Ishikawa (cell line): ENCODE measurements around the gene FARS2.

ENCODE experiments used
- CEBPB ChIP-seq: IDR thresholded peaks from 2 replicates; pipeline ENCODE4 v1.6.1; 2012
- CREB1 ChIP-seq: IDR thresholded peaks from 2 replicates; pipeline ENCODE4 v1.6.1; 2012; ENCODE audit warnings: low read depth
- EGR1 ChIP-seq: IDR thresholded peaks from 2 replicates; pipeline ENCODE4 v1.6.1; 2012
- EP300 ChIP-seq: IDR thresholded peaks from 2 replicates; pipeline ENCODE4 v1.6.1; 2012; ENCODE audit warnings: borderline replicate concordance
- FOXM1 ChIP-seq: IDR thresholded peaks from 2 replicates; pipeline ENCODE4 v1.6.1; 2012; ENCODE audit warnings: low read depth, borderline replicate concordance
- NFIC ChIP-seq: IDR thresholded peaks from 2 replicates; pipeline ENCODE4 v1.6.1; 2012
- RAD21 ChIP-seq: IDR thresholded peaks from 2 replicates; pipeline ENCODE4 v1.6.1; 2012; ENCODE audit warnings: low read depth
- TAF1 ChIP-seq: IDR thresholded peaks from 2 replicates; pipeline ENCODE4 v1.6.1; 2012; ENCODE audit warnings: low read depth, mild to moderate bottlenecking
- TCF12 ChIP-seq: IDR thresholded peaks from 2 replicates; pipeline ENCODE4 v1.6.1; 2012; ENCODE audit warnings: low read depth
- TEAD4 ChIP-seq: IDR thresholded peaks from 2 replicates; pipeline ENCODE4 v1.6.1; 2012
- YY1 ChIP-seq: IDR thresholded peaks from 2 replicates; pipeline ENCODE4 v1.6.1; 2012; ENCODE audit warnings: low read depth
- ZBTB7A ChIP-seq: IDR thresholded peaks from 2 replicates; pipeline ENCODE4 v1.6.1; 2012; ENCODE audit warnings: low read depth
- TF ChIP-seq, protein P1 (sequence below): IDR thresholded peaks from 2 replicates; pipeline ENCODE4 v1.6.1; 2012
- TF ChIP-seq, protein P2 (sequence below): IDR thresholded peaks from 2 replicates; pipeline ENCODE4 v1.6.1; 2012
- TF ChIP-seq, protein P3 (sequence below): IDR thresholded peaks from 2 replicates; pipeline ENCODE4 v1.6.1; 2012; ENCODE audit warnings: low read depth, mild to moderate bottlenecking

The FARS2 gene

DNA sequence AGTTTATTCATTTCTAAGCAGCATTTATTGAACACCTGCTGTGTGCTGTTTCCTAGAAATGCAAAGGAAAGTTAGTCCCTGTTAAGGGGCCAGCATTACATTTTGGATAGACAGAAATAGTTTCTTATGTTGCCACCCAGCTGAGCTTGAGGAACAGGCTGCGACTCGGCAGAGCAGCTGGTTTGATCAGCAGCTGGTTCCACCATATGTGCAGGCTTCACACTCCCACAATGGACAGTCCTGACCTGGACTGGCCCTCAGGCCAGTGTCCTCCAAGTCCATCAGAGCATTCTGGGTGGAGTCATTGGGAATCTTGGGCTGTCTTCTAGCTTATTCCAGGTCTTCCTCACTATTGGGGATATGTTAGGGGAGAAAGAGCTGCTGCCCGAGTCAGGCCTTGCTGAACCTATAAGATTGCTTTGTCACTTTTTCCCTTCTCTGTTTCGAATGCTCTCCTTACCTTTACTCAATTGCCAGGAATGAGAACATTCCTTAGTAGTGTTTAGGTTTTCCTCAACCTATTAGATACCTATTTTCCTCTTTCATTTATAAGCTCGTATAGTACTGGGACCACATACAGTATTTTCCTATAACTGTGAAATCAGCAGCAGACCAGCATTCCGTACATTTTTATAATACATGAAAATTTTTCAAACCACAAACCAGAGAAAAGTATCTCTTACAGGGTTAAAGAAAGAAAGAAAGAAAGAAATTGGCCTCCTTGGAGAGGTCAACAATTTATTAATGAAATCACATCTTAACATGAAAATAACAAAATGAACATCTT is 203.0 kb downstream of the FARS2 start:
- TF ChIP-seq EGR1 = no peak
- no peak for TF ChIP-seq ZBTB7A
- TF ChIP-seq, protein P1, sequence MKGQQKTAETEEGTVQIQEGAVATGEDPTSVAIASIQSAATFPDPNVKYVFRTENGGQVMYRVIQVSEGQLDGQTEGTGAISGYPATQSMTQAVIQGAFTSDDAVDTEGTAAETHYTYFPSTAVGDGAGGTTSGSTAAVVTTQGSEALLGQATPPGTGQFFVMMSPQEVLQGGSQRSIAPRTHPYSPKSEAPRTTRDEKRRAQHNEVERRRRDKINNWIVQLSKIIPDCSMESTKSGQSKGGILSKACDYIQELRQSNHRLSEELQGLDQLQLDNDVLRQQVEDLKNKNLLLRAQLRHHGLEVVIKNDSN = no peak
- no peak for TF ChIP-seq CEBPB
- TF ChIP-seq YY1 = no peak
- no peak for TF ChIP-seq TEAD4

DNA sequence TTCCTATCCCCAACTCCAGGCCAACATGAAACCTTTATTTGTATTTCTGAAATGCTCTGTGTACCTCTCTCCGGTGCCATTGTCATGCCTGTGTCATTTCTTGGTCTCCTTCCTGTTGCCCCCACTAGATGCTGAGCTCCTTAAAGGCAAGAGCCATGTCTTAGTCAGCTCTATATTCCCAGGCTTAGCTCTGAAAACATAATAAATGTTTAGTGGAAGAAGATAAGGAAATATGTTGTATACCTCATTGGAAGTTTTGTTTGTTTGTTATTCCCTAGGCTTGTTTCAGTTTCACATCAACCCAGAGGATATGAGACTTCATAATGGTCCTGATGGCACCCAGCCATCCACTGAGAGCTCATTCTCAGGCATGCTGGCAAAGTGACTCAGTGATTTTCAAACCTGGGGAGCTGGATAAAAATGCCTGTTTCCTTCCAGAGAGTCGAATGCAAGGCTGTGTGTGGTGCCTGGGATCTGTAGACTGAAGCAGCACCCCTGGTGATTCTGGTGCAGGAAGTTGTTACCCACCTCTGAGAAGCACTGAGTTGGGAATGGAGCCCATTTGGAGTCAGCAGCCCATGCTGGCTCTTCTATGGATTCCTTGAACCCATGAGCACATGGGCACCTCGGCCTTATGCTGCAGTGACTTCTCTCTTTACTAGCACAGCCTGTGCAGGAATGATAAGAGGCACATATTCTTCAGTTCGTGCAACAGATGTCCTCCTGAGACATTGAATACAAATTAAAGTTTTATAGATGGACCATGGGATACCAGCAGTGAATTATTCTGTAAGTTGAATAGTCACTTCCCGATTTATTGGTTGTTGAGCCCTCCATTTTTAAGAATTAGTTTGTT is 205.2 kb downstream of the FARS2 start:
- TF ChIP-seq ZBTB7A (no peak), EGR1 (no peak), TEAD4 (no peak), CREB1 (no peak), TCF12 (no peak)

DNA sequence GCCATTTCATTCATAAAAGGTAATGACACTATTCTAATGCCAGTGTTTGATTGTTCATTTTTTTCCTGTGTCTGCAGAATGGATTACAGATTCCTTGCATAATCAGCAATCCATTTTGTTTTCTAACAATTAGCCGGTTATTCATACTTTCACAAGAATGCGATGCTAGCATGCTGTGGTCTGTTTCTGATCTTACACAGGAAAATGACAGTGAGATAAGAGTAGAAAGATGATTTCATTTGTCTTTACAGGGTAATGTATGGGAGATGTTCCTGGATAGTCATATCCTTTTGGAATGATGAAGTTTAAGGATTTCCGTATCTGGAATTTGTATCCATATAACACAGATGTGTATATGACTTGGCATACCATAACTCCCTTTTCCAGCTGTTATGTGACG is 207.3 kb downstream of the FARS2 start:
- no peak for TF ChIP-seq TEAD4
- TF ChIP-seq TCF12 = no peak
- TF ChIP-seq EGR1 = no peak

DNA sequence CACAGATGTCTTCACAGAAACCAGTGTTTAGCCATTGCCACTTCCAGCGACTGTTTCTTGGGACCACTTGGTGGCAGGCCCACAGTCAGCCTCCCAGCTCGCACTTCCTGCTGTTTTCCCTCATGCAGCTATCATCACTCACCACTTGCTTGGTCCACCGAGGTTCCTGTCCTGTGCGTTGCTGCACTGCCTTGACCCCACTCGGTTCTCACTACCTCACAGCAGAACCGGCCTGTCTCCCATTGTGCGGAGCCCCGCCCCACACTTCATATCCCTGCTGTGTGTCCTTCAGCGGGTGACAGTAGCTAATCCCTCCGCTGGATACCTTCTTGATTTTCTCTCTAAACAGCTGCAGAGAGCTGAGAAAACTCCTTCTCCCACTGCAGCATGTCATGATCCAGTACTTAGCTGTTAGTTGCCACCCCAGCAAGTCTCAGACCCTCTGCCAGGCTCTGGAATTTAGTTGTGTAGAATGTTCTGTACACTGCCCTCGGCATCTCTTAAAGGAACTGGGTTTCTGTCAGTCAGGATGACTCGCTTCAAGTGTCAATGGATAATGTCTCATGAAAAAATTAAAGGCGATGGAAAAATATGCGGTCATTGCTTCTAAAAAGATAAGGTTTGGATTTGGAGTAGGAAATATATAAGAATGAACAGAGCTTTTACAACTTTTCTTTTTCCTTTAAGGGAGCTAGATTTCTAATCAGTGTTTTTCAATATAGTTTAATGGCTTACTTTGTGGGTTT is 208.0 kb downstream of the FARS2 start:
- TF ChIP-seq TAF1 = no peak
- no peak for TF ChIP-seq RAD21
- no peak for TF ChIP-seq EP300
- TF ChIP-seq, protein P2, sequence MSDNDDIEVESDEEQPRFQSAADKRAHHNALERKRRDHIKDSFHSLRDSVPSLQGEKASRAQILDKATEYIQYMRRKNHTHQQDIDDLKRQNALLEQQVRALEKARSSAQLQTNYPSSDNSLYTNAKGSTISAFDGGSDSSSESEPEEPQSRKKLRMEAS = no peak
- TF ChIP-seq CEBPB = no peak
- no peak for TF ChIP-seq TEAD4
- no peak for TF ChIP-seq EGR1
- no peak for TF ChIP-seq ZBTB7A
- TF ChIP-seq NFIC = no peak
- TF ChIP-seq, protein P3, sequence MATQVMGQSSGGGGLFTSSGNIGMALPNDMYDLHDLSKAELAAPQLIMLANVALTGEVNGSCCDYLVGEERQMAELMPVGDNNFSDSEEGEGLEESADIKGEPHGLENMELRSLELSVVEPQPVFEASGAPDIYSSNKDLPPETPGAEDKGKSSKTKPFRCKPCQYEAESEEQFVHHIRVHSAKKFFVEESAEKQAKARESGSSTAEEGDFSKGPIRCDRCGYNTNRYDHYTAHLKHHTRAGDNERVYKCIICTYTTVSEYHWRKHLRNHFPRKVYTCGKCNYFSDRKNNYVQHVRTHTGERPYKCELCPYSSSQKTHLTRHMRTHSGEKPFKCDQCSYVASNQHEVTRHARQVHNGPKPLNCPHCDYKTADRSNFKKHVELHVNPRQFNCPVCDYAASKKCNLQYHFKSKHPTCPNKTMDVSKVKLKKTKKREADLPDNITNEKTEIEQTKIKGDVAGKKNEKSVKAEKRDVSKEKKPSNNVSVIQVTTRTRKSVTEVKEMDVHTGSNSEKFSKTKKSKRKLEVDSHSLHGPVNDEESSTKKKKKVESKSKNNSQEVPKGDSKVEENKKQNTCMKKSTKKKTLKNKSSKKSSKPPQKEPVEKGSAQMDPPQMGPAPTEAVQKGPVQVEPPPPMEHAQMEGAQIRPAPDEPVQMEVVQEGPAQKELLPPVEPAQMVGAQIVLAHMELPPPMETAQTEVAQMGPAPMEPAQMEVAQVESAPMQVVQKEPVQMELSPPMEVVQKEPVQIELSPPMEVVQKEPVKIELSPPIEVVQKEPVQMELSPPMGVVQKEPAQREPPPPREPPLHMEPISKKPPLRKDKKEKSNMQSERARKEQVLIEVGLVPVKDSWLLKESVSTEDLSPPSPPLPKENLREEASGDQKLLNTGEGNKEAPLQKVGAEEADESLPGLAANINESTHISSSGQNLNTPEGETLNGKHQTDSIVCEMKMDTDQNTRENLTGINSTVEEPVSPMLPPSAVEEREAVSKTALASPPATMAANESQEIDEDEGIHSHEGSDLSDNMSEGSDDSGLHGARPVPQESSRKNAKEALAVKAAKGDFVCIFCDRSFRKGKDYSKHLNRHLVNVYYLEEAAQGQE = no peak
- no peak for TF ChIP-seq FOXM1
- no peak for TF ChIP-seq CREB1
- TF ChIP-seq, protein P1 = no peak

DNA sequence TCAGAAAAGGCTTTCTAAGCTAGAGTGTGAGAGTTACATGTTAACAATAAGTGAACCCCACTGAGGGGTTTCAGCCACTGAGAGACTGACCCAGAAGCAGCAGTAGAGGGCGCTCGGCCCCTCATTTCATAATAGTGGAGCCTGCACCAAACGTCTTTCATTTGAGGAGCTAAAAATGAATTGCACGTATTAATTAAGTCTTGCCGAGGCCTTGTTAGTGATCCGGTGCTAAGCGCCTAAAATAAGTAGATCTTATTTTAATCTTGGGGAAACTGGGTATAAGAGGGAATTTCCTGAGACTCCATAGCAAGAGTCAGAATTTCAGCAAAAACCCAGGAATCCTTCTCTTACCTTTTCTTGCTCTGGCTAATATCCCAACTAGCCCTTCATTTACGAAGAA is 209.7 kb downstream of the FARS2 start:
- TF ChIP-seq RAD21 (peak; percentile 82), CEBPB (no peak)

DNA sequence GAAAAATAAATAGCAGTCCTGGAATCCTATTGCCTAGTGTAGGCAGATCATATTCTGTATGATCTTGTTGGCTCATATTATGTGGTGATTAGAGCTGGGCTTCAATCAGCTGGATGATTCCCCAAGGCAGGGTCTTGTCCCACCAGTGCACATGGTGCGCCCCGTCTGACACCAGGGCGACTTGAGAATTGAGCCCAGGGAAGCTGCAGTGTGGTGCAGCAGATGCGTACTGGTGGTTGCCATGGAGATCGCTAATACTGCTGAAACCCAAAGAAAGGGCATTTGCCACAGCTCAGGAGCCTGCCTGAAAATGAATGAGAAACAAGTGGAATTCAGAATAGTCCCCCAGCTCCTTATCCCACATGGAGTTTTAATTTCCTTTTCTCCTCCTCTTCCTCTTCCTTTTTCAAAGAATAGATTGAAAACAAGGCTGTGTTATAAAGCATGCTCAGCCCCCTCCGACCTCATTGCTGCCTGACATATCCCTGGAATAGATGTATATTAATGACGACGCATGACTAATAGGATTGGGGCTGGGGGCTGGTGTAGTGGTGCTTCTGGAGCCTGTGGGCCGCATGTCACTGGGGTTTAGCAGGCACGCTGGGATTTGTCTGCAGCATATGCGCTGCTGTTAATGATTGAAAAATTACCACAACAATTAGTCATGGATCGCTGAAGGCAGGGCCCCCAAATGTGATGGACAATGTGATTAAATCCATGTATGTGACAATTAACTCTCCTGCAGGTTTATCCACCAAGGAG is 210.5 kb downstream of the FARS2 start:
- TF ChIP-seq NFIC (no peak), TCF12 (no peak), ZBTB7A (no peak), TAF1 (no peak), EP300 (no peak), RAD21 (no peak)
- TF ChIP-seq, protein P1 = no peak

DNA sequence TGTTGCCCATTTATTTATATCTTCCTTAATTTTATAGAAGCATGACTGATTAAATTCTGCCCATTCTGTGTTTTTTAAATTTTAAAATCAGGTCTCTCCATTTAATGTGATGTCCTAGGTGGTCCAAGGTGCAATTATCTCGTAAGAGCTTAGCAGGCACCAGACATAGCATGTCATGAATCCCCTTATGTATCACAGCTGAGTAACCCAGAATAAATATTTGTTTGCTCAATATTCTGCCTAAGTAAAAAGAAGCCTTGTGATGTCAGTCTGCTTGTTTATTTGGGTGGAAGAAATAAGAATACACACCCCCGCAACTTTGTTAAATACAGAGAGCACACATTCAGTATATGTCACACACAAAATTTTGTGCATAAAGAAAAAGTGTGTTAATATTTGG is 211.3 kb downstream of the FARS2 start:
- no peak for TF ChIP-seq RAD21
